Cardiac muscle cell (in vitro differentiated cells and primary cell): Measurements from ENCODE around the gene UQCRQ. TPM values are rescaled to one million over a fixed set of nuclear protein-coding genes. Genes with fewer than 3 reads are reported as not detected.

Experiments used
- DNase-seq, 2 donors: peaks; one replicate each; pipeline versions ENCODE4 v3.0.0 to v3.0.0-alpha.2; 2010 to 2017; ENCODE audit warnings: low read depth in 1 of 2, low spot score in 1 of 2
- H3K27ac ChIP-seq: fragments of 200-600 bp; sonication (generic); 2 replicates; pipeline ENCODE4 v1.5.1; 2016
- H3K27me3 ChIP-seq: fragments of 200-600 bp; sonication (generic); 2 replicates; pipeline ENCODE4 v1.6.0; 2016; ENCODE audit warnings: control low read depth
- H3K36me3 ChIP-seq: fragments of 200-600 bp; sonication (generic); 2 replicates; pipeline ENCODE4 v1.5.1; 2016; ENCODE audit warnings: control low read depth
- H3K4me1 ChIP-seq: fragments of 200-600 bp; sonication (generic); 2 replicates; pipeline ENCODE4 v1.8.1; 2017; ENCODE audit warnings: low read depth, mild to moderate bottlenecking, mixed run types
- H3K4me3 ChIP-seq: fragments of 200-600 bp; sonication (generic); 2 replicates; pipeline ENCODE4 v1.5.1; 2016; ENCODE audit warnings: mild to moderate bottlenecking
- H3K9me3 ChIP-seq: fragments of 200-600 bp; sonication (generic); 2 replicates; pipeline ENCODE4 v1.5.1; 2017; ENCODE audit warnings: low read depth, mild to moderate bottlenecking, control low read depth
- polyA plus RNA-seq: library from polyadenylated mRNA; unstranded; fragments of >200 nt; fragmentation: Nextera tagmentation; extraction: Ambion mirVana; gene quantifications from 2 replicates; pipeline ENCODE4 v1.2.1, GENCODE V29; 2016
- total RNA-seq: library from RNA; depleted of rRNA; stranded (reverse); fragments of >200 nt; gene quantifications from 2 replicates; pipeline ENCODE4 v1.2.3, GENCODE V29; 2016
- TF ChIP-seq, protein P1 (sequence below): IDR thresholded peaks from 2 replicates; pipeline ENCODE4 v1.5.1; 2012; ENCODE audit warnings: low read depth, mild to moderate bottlenecking, low read length

UQCRQ gene
- total and polyA plus RNA-seq, 2 experiments from 2014 or later: 97.0 to 1,297 TPM

GRCh38 chr5:132837868-132838267 is 28.6 kb upstream of the UQCRQ start:
- no peaks in the 10 kb centered on the region for H3K36me3 ChIP-seq
- TF ChIP-seq, protein P1, sequence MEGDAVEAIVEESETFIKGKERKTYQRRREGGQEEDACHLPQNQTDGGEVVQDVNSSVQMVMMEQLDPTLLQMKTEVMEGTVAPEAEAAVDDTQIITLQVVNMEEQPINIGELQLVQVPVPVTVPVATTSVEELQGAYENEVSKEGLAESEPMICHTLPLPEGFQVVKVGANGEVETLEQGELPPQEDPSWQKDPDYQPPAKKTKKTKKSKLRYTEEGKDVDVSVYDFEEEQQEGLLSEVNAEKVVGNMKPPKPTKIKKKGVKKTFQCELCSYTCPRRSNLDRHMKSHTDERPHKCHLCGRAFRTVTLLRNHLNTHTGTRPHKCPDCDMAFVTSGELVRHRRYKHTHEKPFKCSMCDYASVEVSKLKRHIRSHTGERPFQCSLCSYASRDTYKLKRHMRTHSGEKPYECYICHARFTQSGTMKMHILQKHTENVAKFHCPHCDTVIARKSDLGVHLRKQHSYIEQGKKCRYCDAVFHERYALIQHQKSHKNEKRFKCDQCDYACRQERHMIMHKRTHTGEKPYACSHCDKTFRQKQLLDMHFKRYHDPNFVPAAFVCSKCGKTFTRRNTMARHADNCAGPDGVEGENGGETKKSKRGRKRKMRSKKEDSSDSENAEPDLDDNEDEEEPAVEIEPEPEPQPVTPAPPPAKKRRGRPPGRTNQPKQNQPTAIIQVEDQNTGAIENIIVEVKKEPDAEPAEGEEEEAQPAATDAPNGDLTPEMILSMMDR: no peak
- no peak overlapping the region for H3K27ac ChIP-seq
- peaks cover 2% of the 10 kb centered on the region for H3K27me3 ChIP-seq
- no peaks in the 10 kb centered on the region for H3K9me3 ChIP-seq
- H3K4me1 ChIP-seq: no peaks in the 10 kb centered on the region
- no peak overlapping the region for H3K4me3 ChIP-seq
- no peak for DNase-seq

DNA sequence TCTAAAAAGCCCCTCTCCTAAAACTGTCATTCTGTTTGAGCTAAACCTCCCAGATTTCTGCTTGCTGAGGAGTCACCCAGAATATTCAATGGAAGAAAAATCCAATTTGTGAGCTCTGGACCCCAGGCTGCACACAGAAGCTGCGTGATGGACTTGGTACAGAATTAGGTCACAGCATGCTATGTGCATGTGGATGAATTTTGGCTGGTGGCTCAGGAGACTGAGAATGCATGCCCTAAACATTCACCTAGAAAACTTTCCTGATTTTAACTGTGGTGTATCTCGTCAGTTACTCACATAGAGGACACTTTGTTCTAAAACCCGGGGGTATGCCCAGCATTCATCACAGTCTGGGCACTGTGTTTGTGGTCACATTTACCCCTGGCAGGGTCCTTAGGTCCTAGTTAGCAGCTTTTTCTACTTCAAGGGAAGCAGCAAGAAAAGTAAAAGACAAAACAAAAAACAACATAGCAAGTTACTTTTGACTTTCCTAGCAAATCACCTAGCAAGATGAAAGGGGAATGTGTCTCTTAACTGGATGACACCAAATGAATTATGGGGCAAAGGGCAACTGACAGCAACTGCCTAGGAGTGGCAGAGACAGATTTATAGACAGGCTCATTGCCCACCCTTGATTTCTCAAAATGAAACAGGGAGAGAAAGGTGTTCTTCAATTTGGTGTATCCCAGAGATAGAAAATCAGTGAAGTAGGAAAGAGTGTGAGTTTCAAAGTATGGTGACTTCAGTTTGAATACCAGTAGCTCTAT is 27.7 kb upstream of the UQCRQ start:
- TF ChIP-seq, protein P1: no peak
- H3K4me1 ChIP-seq: no peaks in the 10 kb centered on the region
- no peaks in the 10 kb centered on the region for H3K27me3 ChIP-seq
- no peak overlapping the region for H3K4me3 ChIP-seq
- no peaks in the 10 kb centered on the region for H3K9me3 ChIP-seq
- H3K36me3 ChIP-seq: no peaks in the 10 kb centered on the region
- DNase-seq: no peak
- H3K27ac ChIP-seq: no peak overlapping the region

DNA sequence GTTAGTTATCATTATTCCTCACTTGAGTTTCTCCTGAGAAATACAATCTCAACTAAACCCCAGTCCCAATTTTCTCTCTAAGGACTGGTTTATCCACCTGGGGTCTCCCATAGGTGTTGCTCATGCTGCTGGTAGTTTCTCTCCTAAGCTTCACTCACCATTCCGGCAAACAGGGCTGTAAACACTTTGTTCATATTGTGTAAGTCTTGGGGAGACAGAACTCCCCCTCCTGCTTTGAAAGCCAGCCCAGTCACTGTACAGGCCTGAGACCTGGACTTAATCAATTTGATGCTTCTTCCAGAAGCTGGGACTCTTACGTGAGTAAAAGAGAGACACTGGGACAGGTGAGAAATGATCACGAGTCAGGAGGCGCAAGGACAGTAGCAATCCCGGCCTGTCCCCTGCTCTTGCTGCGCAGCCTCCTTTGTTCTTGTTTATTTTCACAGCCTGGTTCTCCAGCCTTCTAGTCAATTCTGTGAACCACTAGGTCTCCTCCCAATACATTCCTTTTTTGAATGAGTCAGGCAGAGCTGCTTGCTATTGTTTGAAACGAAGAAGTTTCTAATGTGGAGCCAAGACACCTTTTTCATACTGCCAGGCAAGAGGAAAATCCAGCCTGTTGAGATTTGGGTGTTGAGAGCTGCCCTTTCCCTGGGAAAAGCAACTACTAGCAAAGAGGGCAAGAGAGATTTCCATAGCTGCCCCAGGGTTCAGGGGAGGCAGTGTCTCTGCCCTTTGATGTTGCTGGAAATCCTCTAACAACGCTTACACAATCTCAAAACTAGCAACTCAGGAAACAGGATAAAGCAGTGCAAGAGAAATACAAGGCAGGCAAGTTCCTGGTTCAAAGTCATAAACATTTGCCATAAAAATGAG is 26.8 kb upstream of the UQCRQ start:
- Histone ChIP-seq H3K9me3 (no peaks in the 10 kb centered on the region), H3K36me3 (no peaks in the 10 kb centered on the region), H3K27ac (peak overlapping the region; percentile 49), H3K27me3 (no peaks in the 10 kb centered on the region), H3K4me1 (no peaks in the 10 kb centered on the region), H3K4me3 (no peak overlapping the region)
- TF ChIP-seq, protein P1: no peak
- peak in 1 of 2 donors; percentile 76 for DNase-seq

GRCh38 chr5:132840313-132840712 is 26.1 kb upstream of the UQCRQ start:
- Histone ChIP-seq H3K9me3 (no peaks in the 10 kb centered on the region), H3K27me3 (no peaks in the 10 kb centered on the region), H3K36me3 (no peaks in the 10 kb centered on the region), H3K4me3 (no peak overlapping the region), H3K27ac (peak overlapping the region; percentile 49), H3K4me1 (no peaks in the 10 kb centered on the region)
- TF ChIP-seq, protein P1: no peak
- no peak for DNase-seq

- TF ChIP-seq, protein P1: no peak
- Histone ChIP-seq H3K36me3 (no peaks in the 10 kb centered on the region), H3K9me3 (no peaks in the 10 kb centered on the region), H3K27ac (no peak overlapping the region), H3K27me3 (no peaks in the 10 kb centered on the region), H3K4me1 (no peaks in the 10 kb centered on the region), H3K4me3 (no peak overlapping the region)
- DNase-seq: no peak
These were observed 25.5 kb upstream of the UQCRQ start for GRCh38 chr5:132840896-132841295.
